T-helper 22 cell (primary cell): Measurements from ENCODE around the gene NPM1.
"Not testable (repeated sequence)": the region's sequence is repeated elsewhere in the genome, so short reads cannot be mapped to it uniquely, and the experiment has no call there.

ENCODE experiments used
- DNase-seq: peaks from one replicate; pipeline ENCODE4 v3.0.0-alpha.2; 2020; ENCODE audit warnings: low read depth

NPM1 gene

DNA sequence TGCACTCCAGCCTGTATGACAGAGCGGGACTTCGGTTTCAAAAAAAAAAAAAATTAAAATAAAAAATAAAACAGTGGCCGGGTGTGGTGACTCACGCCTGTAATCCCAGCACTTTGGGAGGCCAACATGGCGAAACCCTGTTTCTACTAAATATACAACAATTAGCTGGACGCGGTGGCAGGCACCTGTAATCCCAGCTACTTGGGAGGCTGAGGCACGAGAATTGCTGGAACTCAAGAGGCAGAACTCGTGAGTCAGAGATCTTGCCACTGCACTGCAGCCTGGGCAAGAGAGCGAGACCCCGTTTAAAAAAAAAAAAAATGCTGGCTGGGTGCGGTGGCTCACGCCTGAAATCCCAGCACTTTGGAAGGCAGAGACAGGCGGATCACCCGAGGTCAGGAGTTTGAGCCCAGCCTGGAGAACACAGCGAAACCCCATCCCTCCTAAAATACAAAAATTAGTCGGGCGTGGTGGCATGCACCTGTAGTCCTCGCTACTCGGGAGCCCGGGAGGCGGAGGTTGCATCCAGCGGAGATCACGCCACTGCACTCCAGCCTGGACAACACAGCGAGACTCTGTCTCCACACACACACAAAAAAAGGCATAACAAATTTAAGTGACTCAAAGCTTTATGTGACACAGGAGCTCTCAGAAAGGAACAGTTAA, 1.5 kb upstream of the NPM1 start:
- DNase-seq: no peak

- no peak for DNase-seq
Measured at GRCh38 chr5:171386861-171387344, 746 bp upstream of the NPM1 start.

DNA sequence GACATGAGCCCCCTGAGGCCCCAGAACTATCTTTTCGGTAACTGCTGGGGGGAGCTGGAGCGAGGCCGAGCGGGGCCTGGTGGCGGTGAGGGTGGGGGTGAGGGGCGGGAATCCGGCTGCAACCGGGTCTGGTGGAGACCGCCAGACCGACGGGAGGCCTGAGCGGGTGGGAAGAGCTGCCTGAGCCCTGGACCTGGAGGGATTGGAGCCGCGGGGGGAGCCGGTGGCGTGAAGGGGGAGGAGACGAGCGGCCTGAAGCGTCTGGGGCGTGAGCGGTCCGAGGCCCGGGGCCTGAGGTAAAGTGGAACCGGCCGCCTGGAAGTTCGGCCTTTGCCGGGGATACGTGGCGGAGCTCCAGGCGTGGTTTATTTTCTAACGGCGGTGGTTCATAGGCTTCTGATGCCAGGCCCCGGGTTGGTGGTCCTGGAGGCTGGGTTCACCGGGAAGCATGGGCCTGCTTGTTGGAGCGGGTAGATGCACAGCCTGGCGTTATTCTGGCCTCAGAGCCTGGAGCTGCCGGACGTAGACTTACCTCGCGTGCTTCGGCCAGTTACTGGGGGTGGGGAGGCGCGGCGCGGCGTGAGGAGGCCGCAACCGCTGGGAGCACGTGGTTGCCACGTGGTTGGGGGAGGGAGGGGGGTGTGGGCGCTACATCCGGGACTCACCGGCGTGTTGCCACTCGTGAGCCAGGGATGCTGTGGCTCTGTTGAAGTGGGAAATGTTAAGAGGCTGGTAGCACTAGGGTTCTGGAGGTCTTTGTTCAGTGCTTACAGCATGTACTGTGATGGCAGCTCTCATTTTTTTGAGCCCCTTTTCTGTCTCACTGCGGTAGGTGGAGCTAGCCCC, 544 bp downstream of the NPM1 start:
- peak; percentile 70 for DNase-seq

DNA sequence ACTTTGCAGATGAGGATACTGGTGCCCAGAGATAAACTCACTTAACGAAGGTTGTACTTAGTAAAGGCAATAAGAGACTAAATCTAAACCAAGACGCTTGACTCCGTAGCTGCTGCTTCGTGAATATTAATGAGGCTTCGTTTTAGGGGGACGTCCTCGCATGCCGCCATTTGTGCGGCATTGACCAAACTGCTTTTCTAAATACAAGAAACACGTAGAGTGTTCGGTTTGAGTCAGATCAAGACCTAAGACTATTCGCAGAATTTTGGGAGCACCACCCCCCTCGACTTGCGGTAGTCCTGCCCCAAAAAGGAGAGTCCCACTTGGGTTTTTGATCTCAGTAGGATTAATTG, 1.1 kb downstream of the NPM1 start:
- no peak for DNase-seq

DNA sequence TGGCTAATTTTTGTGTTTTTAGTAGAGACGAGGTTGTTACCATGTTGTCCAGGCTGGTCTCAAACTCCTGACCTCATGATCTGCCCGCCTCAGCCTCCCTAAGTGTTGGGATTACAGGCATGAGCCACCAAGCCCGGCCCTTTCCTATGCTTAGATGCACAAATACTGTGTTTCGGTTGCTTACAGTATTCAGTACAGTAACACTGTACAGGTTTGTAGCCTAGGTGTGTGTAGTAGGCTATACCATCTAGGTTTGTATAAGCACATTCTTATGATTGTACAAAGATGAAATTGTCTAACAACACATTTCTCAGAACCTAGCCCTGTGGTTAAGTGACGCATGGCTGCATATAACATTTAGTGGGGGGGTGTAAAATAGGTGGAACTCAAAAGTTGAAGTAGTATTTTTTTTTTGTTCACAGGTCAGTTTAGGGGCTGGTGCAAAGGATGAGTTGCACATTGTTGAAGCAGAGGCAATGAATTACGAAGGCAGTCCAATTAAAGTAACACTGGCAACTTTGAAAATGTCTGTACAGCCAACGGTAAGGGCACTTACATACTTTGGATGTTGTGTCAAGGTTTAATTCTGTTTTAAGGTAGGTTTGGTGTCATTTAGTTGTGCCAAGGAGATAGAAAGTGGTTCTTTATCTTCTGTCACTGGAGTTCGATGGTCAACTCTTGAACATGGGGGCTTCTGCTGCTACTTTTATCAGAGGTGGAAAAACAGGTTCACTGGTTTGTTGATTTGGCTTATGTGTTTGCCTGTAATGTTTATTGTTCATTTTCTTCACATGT, 3.4 kb downstream of the NPM1 start:
- no peak for DNase-seq

- no peak for DNase-seq
Measured at GRCh38 chr5:171391996-171392577, 4.4 kb downstream of the NPM1 start.

GRCh38 chr5:171392585-171393159, 5.0 kb downstream of the NPM1 start:
- DNase-seq: no peak

GRCh38 chr5:171395042-171395441, 7.4 kb downstream of the NPM1 start:
- no peak for DNase-seq

DNA sequence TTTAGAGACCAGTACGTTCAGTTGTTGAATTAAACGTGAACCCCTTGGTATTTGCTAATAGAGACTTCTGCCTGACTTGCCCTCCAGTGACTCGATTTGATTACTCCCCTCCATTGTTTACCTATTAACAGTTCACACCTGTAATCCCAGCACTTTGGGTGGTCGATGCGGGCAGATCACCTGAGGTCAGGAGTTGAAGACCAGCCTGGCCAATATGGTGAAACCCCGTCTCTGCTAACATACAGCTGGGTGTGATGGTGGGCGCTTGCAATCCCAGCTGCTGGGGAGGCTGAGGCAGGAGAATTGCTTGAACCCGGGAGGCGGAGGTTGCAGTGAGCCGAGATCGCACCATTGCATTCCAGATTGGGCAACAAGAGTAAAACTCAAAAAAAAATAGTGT, 8.9 kb downstream of the NPM1 start:
- DNase-seq: not testable (repeated sequence)

DNA sequence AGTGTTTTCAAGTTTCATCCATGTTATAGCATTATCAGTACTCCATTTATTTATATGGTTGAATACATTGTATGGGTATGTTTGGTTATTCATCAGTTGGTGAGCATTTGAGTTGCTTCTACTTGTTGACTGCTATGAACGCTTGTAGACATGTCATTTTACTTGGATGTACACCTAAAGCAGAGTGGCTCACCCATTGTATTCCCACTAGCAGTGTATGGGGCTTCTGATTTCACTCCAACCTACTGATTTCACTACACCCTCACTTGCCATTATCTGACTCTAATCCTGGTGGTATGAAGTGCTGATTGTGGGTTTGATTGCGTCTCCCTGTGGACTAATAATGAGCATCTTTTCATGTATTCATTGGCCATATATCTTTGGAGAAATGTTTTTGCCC, 9.5 kb downstream of the NPM1 start:
- no peak for DNase-seq

DNA sequence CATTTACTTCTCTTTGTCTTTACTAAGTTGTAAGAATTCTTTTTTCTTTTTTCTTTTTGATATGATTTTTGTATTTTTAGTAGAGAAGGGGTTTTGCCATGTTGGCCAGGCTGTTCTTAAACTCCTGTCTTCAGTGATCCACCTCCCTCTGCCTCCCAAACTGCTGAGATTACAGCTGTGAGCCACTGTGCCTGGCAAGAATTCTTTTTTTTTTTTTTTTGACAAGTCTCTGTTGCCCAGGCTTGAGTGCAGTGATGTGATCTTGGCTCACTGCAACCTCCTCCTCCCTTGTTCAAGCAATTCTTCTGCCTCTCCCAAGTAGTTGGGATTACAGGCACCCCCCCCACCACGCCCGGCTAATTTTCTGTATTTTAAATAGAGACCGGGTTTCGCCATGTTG, 9.9 kb downstream of the NPM1 start:
- no peak for DNase-seq

GRCh38 chr5:171398660-171399059, 11.0 kb downstream of the NPM1 start:
- not testable (repeated sequence) for DNase-seq

DNA sequence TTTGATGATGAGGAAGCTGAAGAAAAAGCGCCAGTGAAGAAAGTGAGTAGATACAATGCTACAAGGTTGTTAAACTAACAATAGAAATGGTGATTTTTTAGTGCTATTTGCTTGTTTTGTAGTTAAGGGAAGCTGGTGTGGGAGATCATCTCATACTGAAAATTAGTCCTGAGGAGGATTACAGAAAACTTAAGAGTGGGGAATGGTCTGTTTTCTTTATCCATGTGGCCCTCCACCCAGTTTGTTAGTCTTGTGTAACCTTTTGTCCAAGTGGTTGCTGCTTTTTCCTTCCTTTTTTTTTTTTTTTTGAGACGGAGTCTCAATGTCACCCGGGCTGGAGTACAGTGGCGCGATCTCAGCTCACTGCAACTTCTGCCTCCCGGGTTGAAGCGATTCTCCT, 12.5 kb downstream of the NPM1 start:
- DNase-seq: no peak

DNA sequence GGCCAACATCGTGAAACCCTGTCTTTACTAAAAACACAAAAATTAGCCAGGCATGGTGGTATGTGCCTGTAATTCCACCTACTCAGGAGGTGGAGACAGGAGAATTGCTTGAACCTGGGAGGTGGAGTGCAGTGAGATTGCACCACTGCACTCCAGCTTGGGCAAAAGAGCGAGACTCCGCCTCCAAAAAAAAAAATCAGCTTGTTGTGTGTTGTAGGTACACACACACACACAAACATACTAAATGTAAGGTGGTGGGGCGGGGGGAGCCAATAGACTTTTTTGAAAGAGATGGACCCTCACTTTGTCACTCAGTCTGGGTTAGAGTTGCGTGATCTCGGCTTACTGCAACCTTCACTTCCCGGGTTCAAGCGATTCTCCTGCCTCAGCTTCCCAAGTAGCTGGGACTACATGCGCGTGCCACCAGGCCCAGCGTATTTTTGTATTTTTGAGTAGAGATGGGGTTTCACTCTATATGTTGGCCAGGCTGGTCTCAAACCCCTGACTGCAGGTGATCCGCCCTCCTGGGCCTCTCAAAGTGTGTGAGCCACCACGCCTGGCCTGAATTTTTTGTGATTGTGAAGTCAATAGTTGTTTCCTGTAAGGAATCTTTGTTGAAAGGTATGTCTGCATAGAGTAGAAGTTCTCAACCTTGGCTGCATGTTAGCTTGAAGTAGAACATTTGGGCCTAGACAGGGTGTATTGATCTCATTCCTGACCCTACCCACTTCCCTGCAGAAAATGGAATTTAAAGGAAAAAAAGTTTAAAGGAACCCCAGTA, 13.7 kb downstream of the NPM1 start:
- DNase-seq: no peak

DNA sequence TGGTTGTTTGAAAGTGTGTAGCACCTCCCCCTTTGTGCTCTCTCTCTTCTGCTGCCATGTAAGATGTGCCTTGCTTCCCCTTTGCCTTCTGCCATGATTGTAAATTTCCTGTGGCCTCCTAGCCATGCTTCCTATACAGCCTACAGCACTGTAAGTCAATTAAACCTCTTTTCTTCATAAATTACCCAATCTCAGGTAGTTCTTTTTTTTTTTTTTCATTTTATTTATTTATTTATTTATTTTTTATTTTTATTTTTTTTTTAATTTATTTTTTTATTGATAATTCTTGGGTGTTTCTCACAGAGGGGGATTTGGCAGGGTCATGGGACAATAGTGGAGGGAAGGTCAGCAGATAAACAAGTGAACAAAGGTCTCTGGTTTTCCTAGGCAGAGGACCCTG, 15.1 kb downstream of the NPM1 start:
- not testable (repeated sequence) for DNase-seq

GRCh38 chr5:171405615-171406014, 18.0 kb downstream of the NPM1 start:
- DNase-seq: no peak

- no peak for DNase-seq
Measured at GRCh38 chr5:171407234-171407633, 19.6 kb downstream of the NPM1 start.

DNA sequence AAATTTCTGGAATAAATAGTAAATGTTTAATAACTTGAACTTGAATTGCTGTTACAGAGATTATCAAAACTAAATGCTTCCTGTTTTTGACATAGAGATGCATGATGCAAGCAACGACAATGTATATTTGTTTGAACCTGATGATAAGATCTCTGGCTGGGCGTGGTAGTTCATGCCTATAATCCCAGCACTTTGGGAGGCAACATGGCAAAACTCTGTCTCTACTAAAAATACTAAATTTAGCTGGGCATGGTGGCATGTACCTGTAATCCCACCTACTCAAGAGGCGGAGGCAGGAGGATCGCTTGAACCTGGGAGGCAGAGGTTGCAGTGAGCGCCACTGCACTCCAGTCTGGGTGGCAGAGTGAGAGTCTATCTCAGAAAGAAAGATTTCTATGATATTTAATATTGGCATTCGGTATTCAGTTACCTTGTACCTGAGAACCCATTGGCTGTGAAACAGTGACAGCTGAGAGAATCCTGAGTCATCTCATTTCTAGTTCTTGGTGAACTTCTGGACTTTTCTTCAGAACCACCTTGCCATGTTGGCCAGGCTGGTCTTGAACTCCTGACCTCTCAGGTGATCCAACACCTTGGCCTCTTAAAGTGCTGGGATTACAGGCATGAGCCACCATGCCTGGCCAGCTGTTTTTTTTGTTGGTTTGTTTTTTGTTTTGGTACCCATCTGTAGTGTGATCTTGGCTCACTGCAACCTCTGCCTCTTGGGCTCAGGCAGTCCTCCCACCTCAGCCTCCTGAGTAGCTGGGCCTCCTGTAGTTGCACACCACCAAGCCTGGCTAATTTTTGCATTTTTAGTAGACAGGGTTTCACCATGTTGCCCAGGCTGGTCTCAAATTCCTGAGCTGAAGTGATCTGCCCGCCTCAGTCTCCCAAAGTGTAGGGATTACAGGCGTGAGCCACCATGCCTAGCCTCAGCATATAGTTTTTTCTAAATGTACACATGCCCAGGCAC, 21.8 kb downstream of the NPM1 start:
- DNase-seq: no peak

DNA sequence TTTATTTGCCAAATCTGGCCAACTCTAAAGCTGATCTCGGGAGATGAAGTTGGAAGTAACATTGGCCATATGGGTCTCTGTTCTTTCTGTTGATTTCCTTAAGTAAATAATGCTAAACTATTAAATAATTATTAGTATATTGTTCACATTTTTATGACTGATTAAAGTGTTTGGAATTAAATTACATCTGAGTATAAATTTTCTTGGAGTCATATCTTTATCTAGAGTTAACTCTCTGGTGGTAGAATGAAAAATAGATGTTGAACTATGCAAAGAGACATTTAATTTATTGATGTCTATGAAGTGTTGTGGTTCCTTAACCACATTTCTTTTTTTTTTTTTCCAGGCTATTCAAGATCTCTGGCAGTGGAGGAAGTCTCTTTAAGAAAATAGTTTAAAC, 22.5 kb downstream of the NPM1 start:
- DNase-seq: no peak

DNA sequence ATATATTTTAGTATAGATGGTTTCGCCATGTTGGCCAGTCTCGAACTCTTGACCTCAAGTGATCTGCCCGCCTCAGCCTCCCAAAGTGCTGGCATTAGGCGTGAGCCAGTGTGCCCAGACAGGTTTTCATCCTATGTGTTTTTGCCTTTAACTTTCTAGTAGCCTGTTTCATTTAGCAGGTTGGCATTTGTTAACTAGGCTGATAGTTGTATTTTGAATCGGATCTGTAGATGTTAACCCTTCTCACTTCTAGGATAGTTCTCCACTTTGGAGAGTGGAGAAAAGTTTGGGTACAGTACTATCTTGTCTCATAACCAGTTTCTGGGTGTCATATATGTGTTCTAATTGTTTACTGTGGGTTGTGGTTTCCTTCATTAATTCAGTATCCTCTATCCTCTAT, 24.5 kb downstream of the NPM1 start:
- DNase-seq: no peak
